WTC11 (cell line): ENCODE results near the gene AKR1D1.
"Not testable (repeated sequence)": the region's sequence is repeated elsewhere in the genome, so short reads cannot be mapped to it uniquely, and the experiment has no call there.

Experiments used
- CBFB ChIP-seq: sonication (generic); formaldehyde crosslinking; IDR thresholded peaks from 2 replicates; pipeline ENCODE4 v1.8.1; 2022; ENCODE audit warnings: mild to moderate bottlenecking, low read depth, missing genetic modification reagents
- ESRRA ChIP-seq: sonication (generic); formaldehyde crosslinking; IDR thresholded peaks from 2 replicates; pipeline ENCODE4 v1.8.1; 2022; ENCODE audit warnings: mild to moderate bottlenecking, missing genetic modification reagents, borderline replicate concordance
- TF ChIP-seq, protein P1 (sequence below): fragments of 200-600 bp; IDR thresholded peaks from 2 replicates; pipeline ENCODE4 v1.8.0; 2022; ENCODE audit warnings: antibody characterized with exemption
- TF ChIP-seq, protein P2 (sequence below): sonication (generic); formaldehyde crosslinking; IDR thresholded peaks from 2 replicates; pipeline ENCODE4 v1.8.0; 2022; ENCODE audit warnings: mild to moderate bottlenecking, missing genetic modification reagents

DNA sequence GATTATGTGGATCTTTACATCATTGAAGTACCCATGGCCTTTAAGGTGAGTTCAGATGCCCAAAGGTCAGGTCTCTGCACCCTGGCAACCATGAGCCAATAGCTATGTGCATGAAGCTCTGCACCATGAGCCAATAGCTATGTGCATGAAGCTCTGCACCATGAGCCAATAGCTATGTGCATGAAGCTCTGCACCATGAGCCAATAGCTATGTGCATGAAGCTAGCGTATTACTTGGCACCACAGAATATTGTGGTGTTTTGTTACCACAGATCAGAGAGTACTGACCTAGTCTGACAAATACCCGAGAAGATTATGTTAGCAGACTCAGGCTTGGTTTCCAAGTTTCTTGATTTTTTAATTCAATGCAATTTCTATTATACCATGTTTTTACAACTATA lies 15.6 kb downstream of the AKR1D1 start:
- TF ChIP-seq, protein P1, sequence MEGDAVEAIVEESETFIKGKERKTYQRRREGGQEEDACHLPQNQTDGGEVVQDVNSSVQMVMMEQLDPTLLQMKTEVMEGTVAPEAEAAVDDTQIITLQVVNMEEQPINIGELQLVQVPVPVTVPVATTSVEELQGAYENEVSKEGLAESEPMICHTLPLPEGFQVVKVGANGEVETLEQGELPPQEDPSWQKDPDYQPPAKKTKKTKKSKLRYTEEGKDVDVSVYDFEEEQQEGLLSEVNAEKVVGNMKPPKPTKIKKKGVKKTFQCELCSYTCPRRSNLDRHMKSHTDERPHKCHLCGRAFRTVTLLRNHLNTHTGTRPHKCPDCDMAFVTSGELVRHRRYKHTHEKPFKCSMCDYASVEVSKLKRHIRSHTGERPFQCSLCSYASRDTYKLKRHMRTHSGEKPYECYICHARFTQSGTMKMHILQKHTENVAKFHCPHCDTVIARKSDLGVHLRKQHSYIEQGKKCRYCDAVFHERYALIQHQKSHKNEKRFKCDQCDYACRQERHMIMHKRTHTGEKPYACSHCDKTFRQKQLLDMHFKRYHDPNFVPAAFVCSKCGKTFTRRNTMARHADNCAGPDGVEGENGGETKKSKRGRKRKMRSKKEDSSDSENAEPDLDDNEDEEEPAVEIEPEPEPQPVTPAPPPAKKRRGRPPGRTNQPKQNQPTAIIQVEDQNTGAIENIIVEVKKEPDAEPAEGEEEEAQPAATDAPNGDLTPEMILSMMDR: not testable (repeated sequence)
- not testable (repeated sequence) for TF ChIP-seq ESRRA, CBFB (CRISPR knock-in tag)
- TF ChIP-seq, protein P2, sequence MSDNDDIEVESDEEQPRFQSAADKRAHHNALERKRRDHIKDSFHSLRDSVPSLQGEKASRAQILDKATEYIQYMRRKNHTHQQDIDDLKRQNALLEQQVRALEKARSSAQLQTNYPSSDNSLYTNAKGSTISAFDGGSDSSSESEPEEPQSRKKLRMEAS (CRISPR knock-in tag): not testable (repeated sequence)
